Testis (tissue), 3 donors: ENCODE results near the gene RFT1. TPM values are rescaled to one million over a fixed set of nuclear protein-coding genes. Genes with fewer than 3 reads are reported as not detected.
"Not testable (repeated sequence)": the region's sequence is repeated elsewhere in the genome, so short reads cannot be mapped to it uniquely, and the experiment has no call there.

ENCODE experiments used
- DNase-seq: peaks from one replicate; pipeline ENCODE4 v3.0.0-alpha.2; 2019
- H3K27ac ChIP-seq, 2 donors: fragments of 200-600 bp; sonication (generic); one replicate each; pipeline ENCODE4 v1.5.1; 2019
- H3K27me3 ChIP-seq: fragments of 200-600 bp; sonication (generic); one replicate; pipeline ENCODE4 v1.5.1; 2019
- H3K36me3 ChIP-seq: fragments of 200-600 bp; sonication (generic); one replicate; pipeline ENCODE4 v1.5.1; 2017; ENCODE audit warnings: low read depth; ENCODE audit errors: missing control alignments
- H3K4me1 ChIP-seq: fragments of 200-600 bp; sonication (generic); one replicate; pipeline ENCODE4 v1.5.1; 2019
- H3K4me3 ChIP-seq, 2 donors: fragments of 200-600 bp; sonication (generic); one replicate each; pipeline ENCODE4 v1.5.1; 2017 to 2019
- H3K9me3 ChIP-seq: fragments of 200-600 bp; sonication (generic); one replicate; pipeline ENCODE4 v1.5.1; 2017
- POLR2A ChIP-seq: fragments of 450-650 bp; IDR thresholded peaks from one replicate; pipeline ENCODE4 v1.6.1; 2017; ENCODE audit warnings: antibody characterized with exemption, mild to moderate bottlenecking, moderate library complexity
- whole genome bisulfite sequencing, 2 donors: methylation state at CpG; one replicate each; pipeline ENCODE4 v1.1.5; 2018; 5-methylcytosine and 5-hydroxymethylcytosine counted together
- intact Hi-C: fragments of 100-400 bp; cut with DNase I; formaldehyde crosslinking; loops from one replicate; pipeline ENCODE4 v1.15.1; 2023; ENCODE audit warnings: low total_unique reads
- polyA plus RNA-seq: library from polyadenylated mRNA; stranded (reverse); fragments of 350-450 nt; fragmentation: Illumina TruSeq; extraction: RNeasy Lipid Tissue Mini Kit (QIAGEN cat#74804); gene quantifications from one replicate; pipeline ENCODE4 v1.2.3, GENCODE V29; 2014; ENCODE audit warnings: low read depth, low replicate concordance; ENCODE audit not compliant: insufficient read depth
- total RNA-seq, 2 donors: library from RNA; depleted of rRNA; stranded (reverse); fragments of >200 nt; gene quantifications; one replicate each; pipeline ENCODE4 v1.2.3, GENCODE V29; 2016
- TF ChIP-seq, protein P1 (sequence below), 3 experiments: fragments of 450-650 bp in 2 of 3; fragments of 200-600 bp in 1 of 3; sonication (generic) in 1 of 3; IDR thresholded peaks; one replicate each; pipeline ENCODE4 v1.5.1; 2016 to 2019; ENCODE audit warnings: antibody characterized with exemption in 3 of 3, mild to moderate bottlenecking in 2 of 3, moderate library complexity in 1 of 3

The RFT1 gene
- total and polyA plus RNA-seq, 3 donors from 2014 or later, result 27.2 to 36.8 (median 33.9) TPM

DNA sequence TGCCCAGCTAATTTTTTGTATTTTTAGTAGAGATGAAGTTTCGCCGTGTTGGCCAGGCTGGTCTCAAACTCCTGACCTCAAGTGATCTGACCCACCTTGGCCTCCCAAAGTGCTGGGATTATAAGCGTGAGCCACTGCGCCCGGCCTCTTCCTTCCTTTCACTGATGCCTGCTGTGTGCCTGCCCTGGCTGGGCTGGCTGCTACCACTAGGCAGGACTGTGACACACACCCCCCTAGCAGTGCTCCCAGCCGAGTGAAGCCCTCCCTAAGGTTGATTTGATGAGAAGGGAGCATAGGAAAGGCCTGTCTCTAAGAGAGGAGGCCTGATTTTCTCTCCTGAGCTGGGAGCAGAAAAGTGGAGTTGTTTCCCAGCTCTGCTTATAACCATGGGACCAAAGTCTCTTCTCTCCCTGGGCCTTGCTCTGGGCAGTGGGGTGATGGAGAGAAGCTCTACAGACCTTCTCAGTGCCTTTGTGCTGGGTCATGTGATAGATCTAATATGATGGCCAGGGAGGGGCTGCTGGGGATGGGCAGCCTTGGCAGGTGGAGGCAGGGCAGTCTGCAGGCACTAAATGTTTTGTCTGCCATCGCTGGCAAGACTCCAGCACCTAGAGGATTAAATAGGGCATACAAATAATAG lies 64.3 kb downstream of the RFT1 start:
- 89 to 93% methylated on average over 7 of the region's 7 CpGs for WGBS, 2 donors
- H3K9me3 ChIP-seq, result no peaks in the 10 kb centered on the region
- TF ChIP-seq POLR2A, result no peak
- TF ChIP-seq, protein P1, sequence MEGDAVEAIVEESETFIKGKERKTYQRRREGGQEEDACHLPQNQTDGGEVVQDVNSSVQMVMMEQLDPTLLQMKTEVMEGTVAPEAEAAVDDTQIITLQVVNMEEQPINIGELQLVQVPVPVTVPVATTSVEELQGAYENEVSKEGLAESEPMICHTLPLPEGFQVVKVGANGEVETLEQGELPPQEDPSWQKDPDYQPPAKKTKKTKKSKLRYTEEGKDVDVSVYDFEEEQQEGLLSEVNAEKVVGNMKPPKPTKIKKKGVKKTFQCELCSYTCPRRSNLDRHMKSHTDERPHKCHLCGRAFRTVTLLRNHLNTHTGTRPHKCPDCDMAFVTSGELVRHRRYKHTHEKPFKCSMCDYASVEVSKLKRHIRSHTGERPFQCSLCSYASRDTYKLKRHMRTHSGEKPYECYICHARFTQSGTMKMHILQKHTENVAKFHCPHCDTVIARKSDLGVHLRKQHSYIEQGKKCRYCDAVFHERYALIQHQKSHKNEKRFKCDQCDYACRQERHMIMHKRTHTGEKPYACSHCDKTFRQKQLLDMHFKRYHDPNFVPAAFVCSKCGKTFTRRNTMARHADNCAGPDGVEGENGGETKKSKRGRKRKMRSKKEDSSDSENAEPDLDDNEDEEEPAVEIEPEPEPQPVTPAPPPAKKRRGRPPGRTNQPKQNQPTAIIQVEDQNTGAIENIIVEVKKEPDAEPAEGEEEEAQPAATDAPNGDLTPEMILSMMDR (IDR thresholded peaks at IDR 0.05), result no peak
- H3K36me3 ChIP-seq, result no peaks in the 10 kb centered on the region
- DNase-seq, result no peak
- H3K27me3 ChIP-seq, result no peaks in the 10 kb centered on the region
- H3K27ac ChIP-seq, result no peak overlapping the region
- intact Hi-C loops, result no loop called here
- H3K4me3 ChIP-seq, result no peak overlapping the region
- no peaks in the 10 kb centered on the region for H3K4me1 ChIP-seq

DNA sequence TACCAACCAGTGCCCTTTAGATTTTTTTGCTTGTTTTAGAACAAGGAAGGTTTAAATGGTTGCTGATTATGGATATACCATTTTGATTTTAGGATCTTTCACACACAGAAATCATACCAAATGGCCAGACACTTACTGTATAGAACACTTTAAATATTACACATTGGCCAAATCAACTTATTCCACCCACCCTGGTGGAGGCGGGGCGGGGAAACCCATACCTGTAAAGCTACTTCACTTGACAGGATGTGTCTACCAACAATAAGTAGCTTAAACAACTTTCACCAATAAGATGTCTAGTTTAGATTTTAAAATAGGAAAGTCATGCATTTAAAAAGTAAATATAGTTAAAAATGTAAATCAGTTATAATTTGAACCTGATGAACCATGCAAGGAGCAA lies 67.3 kb downstream of the RFT1 start:
- H3K27ac ChIP-seq, result no peak overlapping the region
- DNase-seq, result no peak
- H3K9me3 ChIP-seq, result no peaks in the 10 kb centered on the region
- no peaks in the 10 kb centered on the region for H3K4me1 ChIP-seq
- no peak for TF ChIP-seq POLR2A
- H3K36me3 ChIP-seq, result no peaks in the 10 kb centered on the region
- no peak overlapping the region for H3K4me3 ChIP-seq
- intact Hi-C loops, result no loop called here
- no peaks in the 10 kb centered on the region for H3K27me3 ChIP-seq
- WGBS, 2 donors, result 95 to 100% methylated on average over 2 of the region's 2 CpGs

DNA sequence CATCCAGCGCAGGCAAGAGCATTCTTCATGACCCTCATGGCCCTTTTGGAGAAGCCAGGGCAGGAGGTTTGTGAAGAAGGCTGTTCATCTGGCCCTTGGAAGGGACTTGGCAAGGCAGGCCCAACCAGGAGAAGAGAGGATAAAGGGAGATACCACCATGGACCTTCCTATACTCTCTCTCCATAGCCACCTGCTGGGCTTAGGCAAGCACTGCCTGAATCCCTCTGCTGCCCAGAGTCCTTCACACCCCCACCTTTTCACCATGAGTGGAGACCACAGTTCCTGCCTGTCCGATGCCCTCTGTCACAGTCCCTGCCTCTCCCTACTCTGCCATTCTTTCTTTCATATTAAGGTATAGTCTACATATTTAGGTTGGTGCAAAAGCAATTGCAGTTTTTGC lies 73.8 kb downstream of the RFT1 start:
- no peaks in the 10 kb centered on the region for H3K4me1 ChIP-seq

DNA sequence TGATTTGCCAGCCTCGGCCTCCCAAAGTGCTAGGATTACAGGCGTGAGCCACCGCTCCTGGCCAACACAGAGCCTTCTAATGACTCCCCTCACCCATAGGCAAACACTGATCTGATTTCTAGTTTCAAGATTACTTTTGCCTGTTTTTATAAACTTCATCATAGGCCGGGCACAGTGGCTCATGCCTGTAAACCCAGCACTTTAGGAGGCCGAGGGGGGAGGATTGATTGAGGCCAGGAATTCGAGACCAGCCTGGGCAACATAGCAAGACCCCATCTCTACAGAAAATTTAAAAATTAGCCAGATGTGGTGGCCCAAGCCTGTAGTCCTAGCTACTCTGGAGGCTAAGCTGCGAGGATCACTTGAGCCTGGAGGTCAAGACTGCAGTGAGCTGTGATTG lies 76.0 kb downstream of the RFT1 start:
- H3K4me3 ChIP-seq, H3K27ac ChIP-seq, H3K27me3 ChIP-seq, H3K36me3 ChIP-seq, H3K4me1 ChIP-seq, DNase-seq, H3K9me3 ChIP-seq, intact Hi-C loops: not testable (repeated sequence)
- WGBS, 2 donors, result 91 to 92% methylated on average over 6 to 7 of the region's 7 CpGs

More for the DNA sequence above, 73.8 kb downstream of the RFT1 start:
- intact Hi-C loops, result no loop called here
- H3K36me3 ChIP-seq, result no peaks in the 10 kb centered on the region
- TF ChIP-seq, protein P1 (IDR thresholded peaks at IDR 0.05), result no peak
- TF ChIP-seq POLR2A, result no peak
- no peaks in the 10 kb centered on the region for H3K9me3 ChIP-seq
- no peaks in the 10 kb centered on the region for H3K27me3 ChIP-seq
- H3K27ac ChIP-seq, result no peak overlapping the region
- DNase-seq, result no peak
- no peak overlapping the region for H3K4me3 ChIP-seq
- 95% methylated on average over 2 of the region's 2 CpGs for WGBS, 2 donors

DNA sequence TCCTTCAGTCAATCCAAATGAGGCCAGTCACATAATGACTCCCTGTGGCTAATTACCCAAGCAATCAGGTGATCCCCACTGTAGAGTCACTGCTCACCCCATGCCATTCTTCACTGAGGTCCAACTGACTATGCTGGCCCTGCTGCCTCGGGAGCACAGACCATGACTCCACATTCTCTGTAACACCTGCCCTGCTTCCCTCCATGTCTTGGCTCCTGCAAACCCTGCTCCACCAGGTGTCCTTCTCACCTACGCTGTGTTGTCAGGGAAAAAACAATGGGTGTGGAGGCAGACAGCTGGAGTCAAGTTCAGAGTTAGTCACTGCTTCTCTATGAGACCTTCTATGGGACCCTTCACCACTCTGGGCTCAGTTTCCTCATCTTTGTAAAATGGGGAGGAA lies 78.3 kb downstream of the RFT1 start:
- Histone ChIP-seq H3K27ac (no peak overlapping the region), H3K4me3 (no peak overlapping the region), H3K4me1 (no peaks in the 10 kb centered on the region), H3K9me3 (no peaks in the 10 kb centered on the region), H3K27me3 (no peaks in the 10 kb centered on the region), H3K36me3 (no peaks in the 10 kb centered on the region)
- 96 to 97% methylated on average over 2 of the region's 2 CpGs for WGBS, 2 donors
- DNase-seq, result no peak
- TF ChIP-seq POLR2A, result no peak
- TF ChIP-seq, protein P1 (IDR thresholded peaks at IDR 0.05), result no peak
- intact Hi-C loops, result no loop called here

DNA sequence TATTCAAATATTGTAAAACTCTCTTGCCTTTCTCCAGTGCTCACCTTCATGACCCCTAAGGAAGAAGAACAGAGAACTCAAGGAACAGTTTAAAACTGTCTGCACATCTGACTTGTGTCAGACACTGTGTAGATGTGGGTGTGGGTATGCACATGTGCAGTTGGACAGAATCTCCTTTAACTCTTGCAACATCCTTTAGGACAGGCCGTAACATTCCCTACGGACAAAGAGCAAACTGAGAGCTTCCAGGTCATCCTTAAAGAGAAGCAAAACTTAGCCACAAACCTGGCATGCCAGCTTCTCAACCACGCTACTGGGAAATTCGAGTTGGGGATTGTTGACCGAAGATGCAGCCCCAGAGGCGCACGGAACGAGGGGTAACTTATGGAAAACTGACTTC lies 80.2 kb downstream of the RFT1 start:
- Histone ChIP-seq H3K4me1 (no peaks in the 10 kb centered on the region), H3K36me3 (no peaks in the 10 kb centered on the region), H3K9me3 (no peaks in the 10 kb centered on the region), H3K4me3 (no peak overlapping the region), H3K27me3 (no peaks in the 10 kb centered on the region), H3K27ac (no peak overlapping the region)
- intact Hi-C loops, result no loop called here
- 86 to 87% methylated on average over 8 of the region's 8 CpGs for WGBS, 2 donors
- DNase-seq, result no peak
- TF ChIP-seq, protein P1 (IDR thresholded peaks at IDR 0.05), result no peak
- no peak for TF ChIP-seq POLR2A
